ENCODE data around the gene RALB. TPM values are rescaled to one million over a fixed set of nuclear protein-coding genes. Genes with fewer than 3 reads are reported as not detected.

Gene RALB
- total RNA-seq, 4 donors from 2014 or later, result 20.1 to 45.0 (median 30.4) TPM

GRCh38 chr2:120315367-120316033, 62.8 kb downstream of the RALB start:
- Histone ChIP-seq H3K4me1 (peaks cover 14 to 20% of the 10 kb centered on the region in 2 donors), H3K27ac (no peak overlapping the region), H3K9me3 (no peaks in the 10 kb centered on the region), H3K27me3 (no peaks in the 10 kb centered on the region), H3K4me3 (no peak overlapping the region), H3K36me3 (no peaks in the 10 kb centered on the region)
- intact Hi-C loops (cut with DNase I; ENCODE audit: low total_unique reads), result loop anchor here (10.0 kb wide), 1 partner anchor 301 kb away; the partner anchor contains the start of gene EPB41L5
- in situ Hi-C loops (cut with MboI; ENCODE audit: low sequenced_read_pairs in 4 of 4), result loop anchor here in 1 of 4 donors (25.0 kb wide), 1 partner anchor 203 kb away; no protein-coding TSS in a partner anchor
- no peak for ATAC-seq
- TF ChIP-seq, protein P1, sequence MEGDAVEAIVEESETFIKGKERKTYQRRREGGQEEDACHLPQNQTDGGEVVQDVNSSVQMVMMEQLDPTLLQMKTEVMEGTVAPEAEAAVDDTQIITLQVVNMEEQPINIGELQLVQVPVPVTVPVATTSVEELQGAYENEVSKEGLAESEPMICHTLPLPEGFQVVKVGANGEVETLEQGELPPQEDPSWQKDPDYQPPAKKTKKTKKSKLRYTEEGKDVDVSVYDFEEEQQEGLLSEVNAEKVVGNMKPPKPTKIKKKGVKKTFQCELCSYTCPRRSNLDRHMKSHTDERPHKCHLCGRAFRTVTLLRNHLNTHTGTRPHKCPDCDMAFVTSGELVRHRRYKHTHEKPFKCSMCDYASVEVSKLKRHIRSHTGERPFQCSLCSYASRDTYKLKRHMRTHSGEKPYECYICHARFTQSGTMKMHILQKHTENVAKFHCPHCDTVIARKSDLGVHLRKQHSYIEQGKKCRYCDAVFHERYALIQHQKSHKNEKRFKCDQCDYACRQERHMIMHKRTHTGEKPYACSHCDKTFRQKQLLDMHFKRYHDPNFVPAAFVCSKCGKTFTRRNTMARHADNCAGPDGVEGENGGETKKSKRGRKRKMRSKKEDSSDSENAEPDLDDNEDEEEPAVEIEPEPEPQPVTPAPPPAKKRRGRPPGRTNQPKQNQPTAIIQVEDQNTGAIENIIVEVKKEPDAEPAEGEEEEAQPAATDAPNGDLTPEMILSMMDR (IDR thresholded peaks at IDR 0.05 in 4 of 5, conservative IDR thresholded peaks at IDR 0.05 in 1 of 5), result no peak
- no peak for TF ChIP-seq POLR2A (IDR thresholded peaks at IDR 0.05)
- DNase-seq, result no peak

DNA sequence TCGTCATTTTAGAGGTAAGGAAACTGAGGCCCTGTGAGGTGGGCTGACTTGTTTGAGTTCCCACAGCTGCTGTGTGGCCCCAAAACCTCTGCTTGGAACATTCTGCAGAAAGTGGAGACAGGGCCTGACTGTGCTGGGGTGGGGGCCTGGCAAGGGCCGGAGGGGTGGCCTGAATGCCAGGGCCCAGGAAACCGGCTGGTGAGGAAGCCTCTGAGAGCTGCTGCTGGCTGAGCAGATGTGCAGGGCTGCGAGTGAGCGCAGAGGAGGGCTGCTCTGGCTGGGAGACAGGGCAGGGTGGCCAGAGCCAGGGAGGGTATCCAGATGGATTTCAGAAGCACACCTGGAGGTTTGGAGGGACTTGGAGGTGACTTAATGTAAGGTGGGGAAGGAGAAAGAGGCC, 63.4 kb downstream of the RALB start:
- no peak overlapping the region for H3K4me3 ChIP-seq
- H3K27ac ChIP-seq, result no peak overlapping the region
- no peaks in the 10 kb centered on the region for H3K27me3 ChIP-seq
- H3K4me1 ChIP-seq, result peaks cover 14 to 20% of the 10 kb centered on the region in 2 donors
- no peaks in the 10 kb centered on the region for H3K36me3 ChIP-seq
- TF ChIP-seq, protein P1 (IDR thresholded peaks at IDR 0.05 in 4 of 5, conservative IDR thresholded peaks at IDR 0.05 in 1 of 5), result no peak
- TF ChIP-seq POLR2A (IDR thresholded peaks at IDR 0.05), result no peak
- H3K9me3 ChIP-seq, result no peaks in the 10 kb centered on the region
- in situ Hi-C loops (cut with MboI; ENCODE audit: low sequenced_read_pairs in 4 of 4) (loop anchor here in 1 of 4 donors (25.0 kb wide), 1 partner anchor 204 kb away; no protein-coding TSS in a partner anchor), intact Hi-C loops (cut with DNase I; ENCODE audit: low total_unique reads) (loop anchor here (10.0 kb wide), 1 partner anchor 301 kb away; the partner anchor contains the start of gene EPB41L5)
- DNase-seq (no peak), ATAC-seq (no peak)

- Histone ChIP-seq H3K27ac (no peak overlapping the region), H3K9me3 (no peaks in the 10 kb centered on the region), H3K27me3 (no peaks in the 10 kb centered on the region), H3K4me3 (no peak overlapping the region), H3K36me3 (no peaks in the 10 kb centered on the region), H3K4me1 (peaks cover 14 to 20% of the 10 kb centered on the region in 2 donors)
- DNase-seq (no peak), ATAC-seq (no peak)
- no peak for TF ChIP-seq POLR2A (IDR thresholded peaks at IDR 0.05)
- TF ChIP-seq, protein P1 (IDR thresholded peaks at IDR 0.05 in 4 of 5, conservative IDR thresholded peaks at IDR 0.05 in 1 of 5), result no peak
- intact Hi-C loops (cut with DNase I; ENCODE audit: low total_unique reads) (loop anchor here (10.0 kb wide), 1 partner anchor 302 kb away; the partner anchor contains the start of gene EPB41L5), in situ Hi-C loops (cut with MboI; ENCODE audit: low sequenced_read_pairs in 4 of 4) (loop anchor here in 1 of 4 donors (25.0 kb wide), 1 partner anchor 204 kb away; no protein-coding TSS in a partner anchor)
Observed at GRCh38 chr2:120316528-120317179, 64.0 kb downstream of the RALB start.

DNA sequence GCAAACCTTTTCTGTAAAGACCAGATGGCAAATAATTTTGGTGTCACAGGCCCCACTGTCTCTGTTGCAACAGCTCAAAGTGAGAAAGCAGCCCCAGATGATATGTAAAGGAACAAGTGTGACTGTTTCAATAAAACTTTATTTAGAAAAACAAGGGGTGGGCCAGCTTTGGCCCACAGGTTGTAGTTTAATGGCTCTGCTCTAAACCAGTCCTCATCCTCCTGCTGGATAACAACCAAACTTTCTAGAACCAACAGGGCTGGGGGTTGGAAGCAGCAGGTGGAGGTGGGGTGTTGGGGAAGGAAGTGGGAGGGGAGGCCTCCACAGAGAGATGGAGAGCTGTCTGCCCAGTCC, 64.5 kb downstream of the RALB start:
- Histone ChIP-seq H3K9me3 (no peaks in the 10 kb centered on the region), H3K36me3 (no peaks in the 10 kb centered on the region), H3K4me1 (peaks cover 13 to 20% of the 10 kb centered on the region in 2 donors), H3K27me3 (no peaks in the 10 kb centered on the region), H3K27ac (no peak overlapping the region), H3K4me3 (no peak overlapping the region)
- no peak for ATAC-seq
- TF ChIP-seq POLR2A (IDR thresholded peaks at IDR 0.05), result no peak
- TF ChIP-seq, protein P1 (IDR thresholded peaks at IDR 0.05 in 4 of 5, conservative IDR thresholded peaks at IDR 0.05 in 1 of 5), result no peak
- in situ Hi-C loops (cut with MboI; ENCODE audit: low sequenced_read_pairs in 4 of 4), result loop anchor here in 1 of 4 donors (25.0 kb wide), 1 partner anchor 205 kb away; no protein-coding TSS in a partner anchor
- intact Hi-C loops (cut with DNase I; ENCODE audit: low total_unique reads), result loop anchor here (10.0 kb wide), 1 partner anchor 302 kb away; the partner anchor contains the start of gene EPB41L5
- no peak for DNase-seq
